ENCODE measurements around the gene RITA1.

Gene RITA1

DNA sequence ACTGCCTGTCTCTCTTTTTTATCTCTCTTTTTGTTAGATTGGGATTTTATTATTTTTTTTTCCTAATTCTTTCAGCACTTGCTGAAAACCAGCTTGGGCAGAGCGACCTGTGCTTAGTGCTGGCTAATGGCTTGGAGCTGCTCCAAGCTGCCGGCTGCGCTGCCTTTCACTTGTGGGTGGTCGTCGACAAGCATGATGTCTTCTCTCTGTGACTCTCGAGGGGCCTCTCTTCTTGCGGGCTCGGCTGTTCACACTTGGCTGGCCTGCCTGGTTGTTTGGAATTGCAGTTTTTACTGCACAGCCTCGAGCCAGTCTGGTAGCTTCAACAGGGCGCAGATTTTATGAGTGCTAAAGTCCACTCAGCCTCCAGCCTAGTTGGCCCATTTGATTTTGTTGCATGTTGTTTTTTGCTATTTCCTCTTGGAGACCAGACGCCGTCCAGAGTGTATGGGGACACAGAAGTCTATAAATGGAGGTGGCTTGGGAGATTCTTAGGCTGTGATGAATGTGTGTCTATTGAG is 54.4 kb downstream of the RITA1 start:
- Histone ChIP-seq H3K4me3 (ENCODE audit: low read depth, low read length) (no peak overlapping the region), H3K27me3 (ENCODE audit: insufficient read depth, low read depth, severe bottlenecking) (no peaks in the 10 kb centered on the region), H3K27ac (no peak overlapping the region), H3K36me3 (no peaks in the 10 kb centered on the region), H3K9me3 (ENCODE audit: severe bottlenecking) (no peaks in the 10 kb centered on the region)
- no peak for TF ChIP-seq CTCF (IDR thresholded peaks at IDR 0.05; ENCODE audit: low read depth, low read length)
- no peak for DNase-seq

DNA sequence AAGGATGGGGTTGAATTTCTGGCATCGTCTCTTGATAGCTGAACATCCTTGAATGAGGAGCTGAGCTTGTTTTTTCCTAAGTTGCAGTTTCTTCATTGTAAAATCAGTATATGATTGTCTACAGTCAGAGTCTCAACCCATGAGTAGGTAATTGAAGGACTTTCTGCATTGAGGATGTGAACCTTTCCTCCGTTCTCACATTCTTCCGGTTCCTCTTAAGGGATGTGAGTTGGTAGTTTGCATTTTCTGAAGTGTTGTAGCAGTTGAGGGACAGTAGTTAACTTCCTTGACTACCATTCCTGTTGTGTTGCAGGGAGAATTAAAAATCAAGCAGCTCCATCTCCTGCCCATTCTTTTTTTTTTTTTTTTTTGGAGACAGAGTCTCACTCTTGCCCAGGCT is 54.9 kb downstream of the RITA1 start:
- Histone ChIP-seq H3K36me3 (no peaks in the 10 kb centered on the region), H3K9me3 (ENCODE audit: severe bottlenecking) (no peaks in the 10 kb centered on the region), H3K27me3 (ENCODE audit: insufficient read depth, low read depth, severe bottlenecking) (no peaks in the 10 kb centered on the region), H3K27ac (no peak overlapping the region), H3K4me3 (ENCODE audit: low read depth, low read length) (no peak overlapping the region)
- DNase-seq: no peak
- TF ChIP-seq CTCF (IDR thresholded peaks at IDR 0.05; ENCODE audit: low read depth, low read length): no peak

DNA sequence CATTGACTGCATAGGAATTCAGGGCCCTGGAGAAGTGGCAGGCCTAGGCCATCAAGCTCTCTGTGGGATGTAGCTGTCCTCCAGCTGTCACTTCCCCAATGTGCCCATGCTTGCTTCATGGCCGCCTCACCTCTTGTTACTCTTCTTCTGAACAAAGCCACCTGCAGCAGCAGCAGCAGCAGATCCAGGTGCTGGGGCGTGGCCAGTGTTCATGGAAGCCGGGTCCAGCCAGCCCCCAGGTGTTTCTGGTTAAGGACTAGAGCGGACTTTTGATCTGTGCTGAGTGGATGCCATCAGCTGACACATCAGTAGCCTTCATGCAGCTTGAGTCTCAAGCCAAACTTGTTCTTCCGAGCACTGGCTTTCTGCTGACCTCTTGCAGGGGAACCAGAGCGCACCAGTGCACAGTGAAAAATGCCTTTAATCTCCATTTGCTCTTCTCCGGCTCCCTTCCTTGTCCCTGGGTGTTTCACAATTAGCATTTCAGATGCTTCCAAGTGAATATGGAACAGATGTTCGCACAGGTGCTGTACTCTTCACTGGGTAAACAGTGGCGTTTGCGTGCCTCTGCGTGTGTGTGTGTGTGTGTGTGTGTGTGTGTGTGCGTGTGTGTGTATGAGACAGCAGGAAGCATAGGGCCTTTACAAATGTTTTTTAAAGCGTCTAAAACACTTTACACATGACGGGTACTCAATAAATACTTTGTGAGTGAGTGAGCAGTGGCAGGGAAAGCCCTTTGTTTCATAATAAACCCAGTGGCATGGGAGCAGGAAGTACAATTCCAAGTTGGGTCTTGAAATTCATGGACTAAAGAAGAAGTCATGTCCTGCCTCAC is 55.9 kb downstream of the RITA1 start:
- TF ChIP-seq CTCF (IDR thresholded peaks at IDR 0.05; ENCODE audit: low read depth, low read length): no peak

More for the DNA sequence above, 55.9 kb downstream of the RITA1 start:
- no peak for DNase-seq
- H3K36me3 ChIP-seq: no peaks in the 10 kb centered on the region
- no peak overlapping the region for H3K4me3 ChIP-seq (ENCODE audit: low read depth, low read length)
- no peaks in the 10 kb centered on the region for H3K9me3 ChIP-seq (ENCODE audit: severe bottlenecking)
- H3K27ac ChIP-seq: peak overlapping the region; percentile 55
- no peaks in the 10 kb centered on the region for H3K27me3 ChIP-seq (ENCODE audit: insufficient read depth, low read depth, severe bottlenecking)
